IMR-90 (cell line): ENCODE measurements around the gene HOXA2. TPM values are rescaled to one million over a fixed set of nuclear protein-coding genes. Genes with fewer than 3 reads are reported as not detected.

Experiments
- ATAC-seq: fragments of 200-7000 bp; cut with Tn5 transposase; 2 replicates; pipeline ENCODE4 v1.9.1; 2020; ENCODE audit warnings: low read depth, mild to moderate bottlenecking, moderate library complexity
- BruUV-seq: library from RNA; stranded (reverse); fragments of 400-500 nt; replicated peaks from 2 replicates; lab custom pipeline; 2021; lab: Mats Ljungman, UMichigan
- CTCF ChIA-PET: fragments of 300-600 bp; formaldehyde crosslinking; extraction: SDS; loops from one replicate; lab custom pipeline; 2021; ENCODE audit warnings: antibody characterized with exemption; lab: Yijun Ruan, JAX
- POLR2A ChIA-PET: fragments of 300-600 bp; sonication (Branson Sonifier 250); formaldehyde crosslinking; loops from one replicate; lab custom pipeline; 2022; ENCODE audit warnings: antibody characterized with exemption; ENCODE audit not compliant: unreplicated experiment; lab: Charles Lee
- DNase-seq: peaks from one replicate; pipeline ENCODE4 v3.0.0; 2013
- H2AFZ ChIP-seq: replicated peaks from 2 replicates; pipeline ENCODE3; 2013; ENCODE audit warnings: low read length, mild to moderate bottlenecking; ENCODE audit not compliant: poor library complexity
- H2AK5ac ChIP-seq: 2 replicates; pipeline ENCODE4 v1.6.1; 2013; ENCODE audit warnings: low read depth, low read length, inconsistent platforms
- H2AK9ac ChIP-seq: replicated peaks from 2 replicates; pipeline ENCODE3; 2013; ENCODE audit warnings: mild to moderate bottlenecking, low read depth, low read length, moderate library complexity; ENCODE audit not compliant: poor library complexity
- H2BK120ac ChIP-seq: 2 replicates; pipeline ENCODE4 v1.6.1; 2013; ENCODE audit warnings: low read depth, low read length, inconsistent platforms
- H2BK15ac ChIP-seq: 3 replicates; pipeline ENCODE4 v1.6.1; 2013; ENCODE audit warnings: low read depth, low read length, inconsistent platforms
- H2BK20ac ChIP-seq: 2 replicates; pipeline ENCODE4 v1.6.1; 2013; ENCODE audit warnings: low read depth, mild to moderate bottlenecking, inconsistent platforms, low read length, moderate library complexity
- H2BK5ac ChIP-seq: 2 replicates; pipeline ENCODE4 v1.6.1; 2013; ENCODE audit warnings: mild to moderate bottlenecking, low read depth, low read length, inconsistent platforms; ENCODE audit not compliant: poor library complexity, severe bottlenecking
- H3K14ac ChIP-seq: replicated peaks from 2 replicates; pipeline ENCODE4 v1.6.1; 2013; ENCODE audit warnings: low read depth, low read length, inconsistent platforms
- H3K18ac ChIP-seq: 2 replicates; pipeline ENCODE4 v1.6.1; 2013; ENCODE audit warnings: low read depth, low read length, control low read depth
- H3K23ac ChIP-seq: 2 replicates; pipeline ENCODE4 v1.6.1; 2013; ENCODE audit warnings: low read depth, low read length, inconsistent platforms
- H3K27ac ChIP-seq: 2 replicates; pipeline ENCODE4 v1.5.1; 2013; ENCODE audit warnings: mild to moderate bottlenecking, control low read depth, low read length; ENCODE audit not compliant: insufficient read depth
- H3K27me3 ChIP-seq: 2 replicates; pipeline ENCODE4 v1.6.1; 2013; ENCODE audit warnings: low read length; ENCODE audit not compliant: control insufficient read depth, insufficient read depth
- H3K36me3 ChIP-seq: 2 replicates; pipeline ENCODE4 v1.6.1; 2013; ENCODE audit warnings: low read length, mixed read lengths; ENCODE audit not compliant: control insufficient read depth, insufficient read depth
- H3K4ac ChIP-seq: 2 replicates; pipeline ENCODE4 v1.6.1; 2013; ENCODE audit warnings: low read depth, low read length, inconsistent platforms
- H3K4me1 ChIP-seq: 2 replicates; pipeline ENCODE4 v1.6.1; 2013; ENCODE audit warnings: low read length, mixed read lengths; ENCODE audit not compliant: control insufficient read depth, insufficient read depth
- H3K4me2 ChIP-seq: 2 replicates; pipeline ENCODE4 v1.6.1; 2013; ENCODE audit warnings: low read depth, mild to moderate bottlenecking, control low read depth, low read length, moderate library complexity
- H3K4me3 ChIP-seq: 2 replicates; pipeline ENCODE4 v1.5.1; 2013; ENCODE audit warnings: low read depth, mild to moderate bottlenecking, control low read depth, low read length, moderate library complexity; ENCODE audit not compliant: insufficient read depth
- H3K56ac ChIP-seq: 2 replicates; pipeline ENCODE4 v1.6.1; 2013; ENCODE audit warnings: low read length, inconsistent platforms; ENCODE audit not compliant: insufficient read depth; ENCODE audit errors: extremely low read depth
- H3K79me1 ChIP-seq, 2 experiments: 2 replicates each; pipeline ENCODE4 v1.6.1; 2013; ENCODE audit warnings: low read length in 2 of 2, inconsistent platforms in 1 of 2, low read depth in 1 of 2
- H3K9ac ChIP-seq: 2 replicates; pipeline ENCODE4 v1.6.1; 2013; ENCODE audit warnings: low read depth, low read length, control low read depth
- H3K9me1 ChIP-seq: 2 replicates; pipeline ENCODE4 v1.6.1; 2013; ENCODE audit warnings: low read length, inconsistent platforms; ENCODE audit not compliant: insufficient read depth
- H3K9me3 ChIP-seq: 2 replicates; pipeline ENCODE4 v1.6.1; 2013; ENCODE audit warnings: low read length; ENCODE audit not compliant: control insufficient read depth, insufficient read depth
- H4K20me1 ChIP-seq: 2 replicates; pipeline ENCODE4 v1.6.1; 2013; ENCODE audit warnings: low read length, inconsistent platforms; ENCODE audit not compliant: insufficient read depth
- H4K5ac ChIP-seq: 2 replicates; pipeline ENCODE4 v1.6.1; 2013; ENCODE audit warnings: mild to moderate bottlenecking, low read depth, low read length, control low read depth
- H4K8ac ChIP-seq, 2 experiments: 2 replicates each; pipeline ENCODE4 v1.6.1; 2013; ENCODE audit warnings: low read depth in 2 of 2, low read length in 2 of 2, control low read depth in 1 of 2, inconsistent platforms in 1 of 2
- H4K91ac ChIP-seq: 2 replicates; pipeline ENCODE4 v1.6.1; 2013; ENCODE audit warnings: low read depth, low read length, inconsistent platforms; ENCODE audit not compliant: insufficient read depth
- BHLHE40 ChIP-seq: fragments of 150-350 bp; IDR thresholded peaks from 2 replicates; pipeline ENCODE4 v1.6.1; 2016; ENCODE audit warnings: mild to moderate bottlenecking, low read depth, low read length
- CEBPB ChIP-seq: IDR thresholded peaks from 2 replicates; pipeline ENCODE4 v1.6.1; 2012; ENCODE audit warnings: low read depth, low read length, improper control_type of control experiment
- CHD1 ChIP-seq: IDR thresholded peaks from 2 replicates; pipeline ENCODE4 v1.6.1; 2012; ENCODE audit warnings: low read depth, low read length, improper control_type of control experiment
- CTCF ChIP-seq: conservative IDR thresholded peaks from 2 replicates; pipeline ENCODE4 v1.5.1; 2012; ENCODE audit warnings: mild to moderate bottlenecking, low read depth, low read length, improper control_type of control experiment
- ELK1 ChIP-seq: fragments of 150-350 bp; IDR thresholded peaks from 2 replicates; pipeline ENCODE4 v1.6.1; 2016; ENCODE audit warnings: low read depth, mild to moderate bottlenecking, low read length, moderate library complexity, borderline replicate concordance
- FOS ChIP-seq: fragments of 150-350 bp; IDR thresholded peaks from 2 replicates; pipeline ENCODE4 v1.6.1; 2016; ENCODE audit warnings: low read depth, low read length
- MAFK ChIP-seq: IDR thresholded peaks from 2 replicates; pipeline ENCODE4 v1.6.1; 2012; ENCODE audit warnings: low read depth, low read length, improper control_type of control experiment
- MAZ ChIP-seq: IDR thresholded peaks from 2 replicates; pipeline ENCODE4 v1.6.1; 2012; ENCODE audit warnings: low read depth, mild to moderate bottlenecking, low read length, improper control_type of control experiment, moderate library complexity, borderline replicate concordance
- MXI1 ChIP-seq: IDR thresholded peaks from 2 replicates; pipeline ENCODE4 v1.6.1; 2012; ENCODE audit warnings: low read depth, mild to moderate bottlenecking, low read length, moderate library complexity, borderline replicate concordance
- NFE2L2 ChIP-seq: fragments of 150-350 bp; IDR thresholded peaks from 2 replicates; pipeline ENCODE4 v1.6.1; 2016; ENCODE audit warnings: low read depth, mild to moderate bottlenecking, low read length
- POLR2A ChIP-seq: IDR thresholded peaks from 2 replicates; pipeline ENCODE4 v1.6.1; 2012; ENCODE audit warnings: mild to moderate bottlenecking, low read depth, low read length
- RAD21 ChIP-seq: IDR thresholded peaks from 2 replicates; pipeline ENCODE4 v1.6.1; 2012; ENCODE audit warnings: low read length, improper control_type of control experiment
- RCOR1 ChIP-seq: IDR thresholded peaks from 2 replicates; pipeline ENCODE4 v1.6.1; 2012; ENCODE audit warnings: mild to moderate bottlenecking, low read length, improper control_type of control experiment; ENCODE audit not compliant: insufficient replicate concordance
- RFX5 ChIP-seq: IDR thresholded peaks from 2 replicates; pipeline ENCODE4 v1.8.0; 2012; ENCODE audit warnings: low read depth, mild to moderate bottlenecking, low read length, moderate library complexity
- SMC3 ChIP-seq: fragments of 150-350 bp; IDR thresholded peaks from 2 replicates; pipeline ENCODE4 v1.6.1; 2016; ENCODE audit warnings: low read depth, mild to moderate bottlenecking, antibody characterized with exemption, low read length, moderate library complexity
- USF2 ChIP-seq: fragments of 150-350 bp; IDR thresholded peaks from 2 replicates; pipeline ENCODE4 v1.6.1; 2017; ENCODE audit warnings: mild to moderate bottlenecking, antibody characterized with exemption, low read length, low read depth
- whole genome bisulfite sequencing, 2 experiments: methylation state at CpG; one replicate each; pipeline versions ENCODE4 v1.1.5 to v1.1.7; 2013; ENCODE audit warnings: missing lambda C conversion rate in 2 of 2; ENCODE audit not compliant: insufficient read length in 1 of 2; ENCODE audit errors: extremely low coverage in 2 of 2; 5-methylcytosine and 5-hydroxymethylcytosine counted together
- dilution Hi-C: fragments of 300-500 bp; cut with HindIII; formaldehyde crosslinking; loops from one replicate; pipeline ENCODE4 v1.14.3; 2018; ENCODE audit warnings: low sequenced_read_pairs; ENCODE audit not compliant: unreplicated experiment
- in situ Hi-C: fragments of 300-500 bp; cut with MboI; formaldehyde crosslinking; loops from 3 replicates; pipeline ENCODE4 v1.14.3; 2019; ENCODE audit warnings: low sequenced_read_pairs, inconsistent platforms, mixed read lengths
- intact Hi-C: fragments of 100-400 bp; cut with micrococcal nuclease; formaldehyde crosslinking; loops from 2 replicates; pipeline ENCODE4 v1.10.0; 2022
- polyA plus RNA-seq, 3 experiments: library from polyadenylated mRNA; depleted of rRNA; stranded (reverse); fragments of >200 nt; gene quantifications; 2 replicates each; pipeline ENCODE4 v1.2.3, GENCODE V29; 2012; ENCODE audit warnings: low replicate concordance in 1 of 3
- total RNA-seq: library from RNA; depleted of rRNA; stranded (reverse); fragments of >200 nt; gene quantifications from 2 replicates; pipeline ENCODE4 v1.2.3, GENCODE V29; 2012

Gene HOXA2
- total and polyA plus RNA-seq, 2 of the 4 experiments (the other 2 are of a cell fraction): 1.6 to 3.9 TPM

GRCh38 chr7:27106901-27107240 is 4.4 kb upstream of the HOXA2 start:
- Histone ChIP-seq H3K4me2 (peak overlapping the region; percentile 49), H3K4ac (peak overlapping the region; percentile 82), H3K79me1 (peaks cover 0 to 43% of the 10 kb centered on the region in 2 experiments; a peak in 2 of 4 replicates), H2BK5ac (peak overlapping the region; percentile 95), H4K91ac (peak overlapping the region; percentile 80), H2BK20ac (no peak overlapping the region), H3K23ac (peak overlapping the region; percentile 99; the same call in 1 of the 2 replicates), H3K36me3 (peaks cover 9% of the 10 kb centered on the region; the same call in 1 of the 2 replicates), H3K4me3 (peak overlapping the region; percentile 22), H3K4me1 (peaks cover 50% of the 10 kb centered on the region), H4K20me1 (peaks cover 9% of the 10 kb centered on the region; the same call in 1 of the 2 replicates), H2BK120ac (peak overlapping the region; percentile 89), H3K56ac (peak overlapping the region; percentile 70), H4K8ac (peak overlapping the region; percentile 88 to 89), H3K9me1 (peaks cover 13% of the 10 kb centered on the region; the same call in 1 of the 2 replicates), H2BK15ac (no peak overlapping the region), H3K9me3 (no peaks in the 10 kb centered on the region), H2AFZ (peak overlapping the region; percentile 80), H3K9ac (peak overlapping the region; percentile 85), H3K18ac (peak overlapping the region; percentile 80), H2AK5ac (no peak overlapping the region), H3K27me3 (no peaks in the 10 kb centered on the region), H4K5ac (peak overlapping the region; percentile 40; the same call in 1 of the 2 replicates), H3K27ac (peak overlapping the region; percentile 96), H2AK9ac (peak overlapping the region; percentile 86), H3K14ac (peak overlapping the region; percentile 73)
- DNase-seq: no peak
- CTCF ChIA-PET: no interaction called here
- POLR2A ChIA-PET: interaction anchor here (1.3 kb wide), 1 partner anchor 10 kb away, joined by 5 read pairs; no protein-coding TSS in a partner anchor
- intact Hi-C loops (no loop called here), dilution Hi-C loops (no loop called here), in situ Hi-C loops (loop anchor here (10.0 kb wide), 1 partner anchor 912 kb away; no protein-coding TSS in a partner anchor)
- BruUV-seq: no TSS peak
- TF ChIP-seq NFE2L2 (no peak), BHLHE40 (no peak), ELK1 (no peak), MAZ (no peak), CEBPB (no peak), RFX5 (no peak), MXI1 (no peak), POLR2A (no peak), FOS (no peak), CTCF (no peak), SMC3 (no peak), CHD1 (no peak), RAD21 (no peak), RCOR1 (no peak), USF2 (no peak), MAFK (no peak)
- ATAC-seq: no peak; the same call in 1 of the 2 replicates
- WGBS, 2 experiments: no CpG with 5 or more reads among the region's 14 CpGs
